ENCODE data around the gene POLR2A. TPM values are rescaled to one million over a fixed set of nuclear protein-coding genes. Genes with fewer than 3 reads are reported as not detected.

The POLR2A gene
- total and polyA plus RNA-seq, 4 donors, result 13.4 to 116 (median 60.8) TPM

DNA sequence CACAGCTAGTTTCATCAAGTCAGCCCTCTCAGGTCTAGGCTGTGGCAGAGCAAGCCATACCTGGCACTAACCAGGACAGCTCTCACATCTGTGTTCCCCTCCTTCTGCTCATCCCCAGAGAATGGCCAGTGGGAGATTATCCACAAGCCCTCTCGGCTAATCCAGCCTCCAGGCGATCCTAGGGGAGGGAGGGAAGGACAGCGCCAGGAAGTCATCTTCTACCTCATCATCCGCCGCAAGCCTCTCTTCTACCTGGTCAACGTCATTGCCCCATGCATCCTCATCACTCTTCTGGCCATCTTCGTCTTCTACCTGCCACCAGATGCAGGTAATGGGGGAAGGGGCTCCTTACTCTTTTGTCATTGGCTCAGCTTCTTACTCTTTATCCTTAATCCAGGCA is 35.7 kb upstream of the POLR2A start:
- Histone ChIP-seq H3K36me3 (ENCODE audit: control insufficient read depth in 1 of 2, insufficient read depth in 2 of 2, low read length in 1 of 2) (no peaks in the 10 kb centered on the region), H3K4me3 (ENCODE audit: low read length in 2 of 2) (no peak overlapping the region), H3K4me1 (ENCODE audit: control insufficient read depth in 1 of 2, insufficient read depth in 2 of 2, low read length in 2 of 2) (no peaks in the 10 kb centered on the region), H3K9me3 (ENCODE audit: control insufficient read depth, low read length) (no peaks in the 10 kb centered on the region), H3K27ac (ENCODE audit: low read depth in 1 of 2, low read length in 2 of 2) (no peak overlapping the region), H3K27me3 (ENCODE audit: control insufficient read depth in 1 of 2, insufficient read depth in 2 of 2, low read length in 1 of 2) (no peaks in the 10 kb centered on the region)
- intact Hi-C loops (cut with DNase I), result no loop called here
- WGBS, 2 donors, result 91 to 93% methylated on average over 7 of the region's 7 CpGs
- DNase-seq (no peak), ATAC-seq (ENCODE audit: low FRiP score) (no peak)

DNA sequence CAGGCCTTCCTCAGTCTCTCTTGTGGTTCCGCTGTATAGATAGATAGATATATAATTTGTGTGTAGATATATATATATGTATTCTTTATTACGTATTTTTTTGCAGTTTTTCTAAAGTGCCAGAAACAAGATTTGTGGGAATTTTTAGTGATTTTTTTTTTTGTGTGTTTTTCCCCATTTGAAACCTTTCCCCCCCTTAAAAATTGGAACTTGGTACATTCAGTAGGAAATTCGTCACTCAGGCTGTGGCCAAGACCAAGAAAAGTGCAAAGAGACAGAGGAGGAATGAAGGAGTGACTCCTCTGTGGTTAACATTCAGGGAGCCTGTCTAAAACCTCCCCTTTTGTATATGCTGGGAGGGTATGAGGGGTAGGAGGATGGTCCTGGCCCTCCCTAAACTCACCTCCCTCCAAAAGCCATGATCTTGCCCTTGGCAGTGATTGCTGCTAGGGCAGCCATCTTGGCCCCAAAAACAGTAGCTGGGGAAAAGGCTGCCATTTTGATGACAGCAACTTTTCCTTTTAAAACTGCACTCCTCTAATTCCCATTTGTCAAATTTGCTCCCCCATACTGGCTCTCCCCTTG is 24.1 kb upstream of the POLR2A start:
- no peak overlapping the region for H3K27ac ChIP-seq (ENCODE audit: low read depth in 1 of 2, low read length in 2 of 2)
- DNase-seq (no peak), ATAC-seq (ENCODE audit: low FRiP score) (no peak)
- 61 to 65% methylated on average over 3 of the region's 3 CpGs for WGBS, 2 donors
- no peaks in the 10 kb centered on the region for H3K4me1 ChIP-seq (ENCODE audit: control insufficient read depth in 1 of 2, insufficient read depth in 2 of 2, low read length in 2 of 2)
- peaks cover 0 to 3% of the 10 kb centered on the region in 2 donors for H3K36me3 ChIP-seq (ENCODE audit: control insufficient read depth in 1 of 2, insufficient read depth in 2 of 2, low read length in 1 of 2)
- intact Hi-C loops (cut with DNase I), result no loop called here
- H3K4me3 ChIP-seq (ENCODE audit: low read length in 2 of 2), result no peak overlapping the region
- H3K27me3 ChIP-seq (ENCODE audit: control insufficient read depth in 1 of 2, insufficient read depth in 2 of 2, low read length in 1 of 2), result no peaks in the 10 kb centered on the region
- H3K9me3 ChIP-seq (ENCODE audit: control insufficient read depth, low read length), result no peaks in the 10 kb centered on the region

DNA sequence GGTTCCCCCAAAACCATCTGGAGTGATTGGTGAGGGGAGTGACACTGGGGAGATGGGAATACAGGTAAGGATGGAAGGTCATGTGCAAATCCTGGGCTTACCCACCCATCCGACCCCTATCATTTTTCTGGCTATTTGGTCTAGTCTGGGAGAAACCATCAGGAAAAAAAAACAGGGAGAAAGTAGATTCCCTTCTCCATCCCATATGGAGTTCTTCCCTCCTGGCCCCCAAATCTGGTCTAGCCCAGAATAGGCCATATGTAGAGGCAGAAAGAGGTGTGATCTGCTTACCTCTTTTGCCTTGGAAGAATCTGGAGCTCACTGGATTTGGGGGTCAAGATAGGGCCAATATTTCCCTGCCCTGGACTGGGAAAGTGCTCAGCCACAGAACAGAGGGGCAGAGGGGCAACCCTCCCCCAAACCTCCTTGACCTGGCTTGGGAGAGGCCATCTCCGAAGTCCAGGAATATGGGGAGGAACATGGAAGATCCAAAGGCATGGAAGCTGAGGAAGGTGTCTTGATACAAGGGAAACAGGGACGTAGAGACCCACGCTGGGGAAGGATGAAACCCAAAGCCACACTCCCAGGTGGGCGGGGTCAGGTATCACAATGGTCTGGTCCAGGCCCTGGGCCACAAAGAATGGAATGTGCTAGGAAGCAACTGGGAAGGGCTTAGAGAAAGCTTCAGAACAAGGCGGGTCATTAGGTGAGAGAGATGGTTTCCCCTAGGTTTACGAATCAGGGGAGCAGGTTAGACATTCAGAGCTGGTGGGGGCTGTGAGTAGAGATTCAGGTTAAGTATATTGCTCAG is 23.1 kb upstream of the POLR2A start:
- ATAC-seq (ENCODE audit: low FRiP score), result no peak
- Histone ChIP-seq H3K36me3 (ENCODE audit: control insufficient read depth in 1 of 2, insufficient read depth in 2 of 2, low read length in 1 of 2) (peaks cover 0 to 5% of the 10 kb centered on the region in 2 donors), H3K27me3 (ENCODE audit: control insufficient read depth in 1 of 2, insufficient read depth in 2 of 2, low read length in 1 of 2) (no peaks in the 10 kb centered on the region), H3K9me3 (ENCODE audit: control insufficient read depth, low read length) (no peaks in the 10 kb centered on the region), H3K27ac (ENCODE audit: low read depth in 1 of 2, low read length in 2 of 2) (no peak overlapping the region), H3K4me1 (ENCODE audit: control insufficient read depth in 1 of 2, insufficient read depth in 2 of 2, low read length in 2 of 2) (no peaks in the 10 kb centered on the region), H3K4me3 (ENCODE audit: low read length in 2 of 2) (no peak overlapping the region)
- WGBS, 2 donors, result 93% methylated on average over 7 of the region's 7 CpGs
- intact Hi-C loops (cut with DNase I), result no loop called here
- DNase-seq, result no peak

DNA sequence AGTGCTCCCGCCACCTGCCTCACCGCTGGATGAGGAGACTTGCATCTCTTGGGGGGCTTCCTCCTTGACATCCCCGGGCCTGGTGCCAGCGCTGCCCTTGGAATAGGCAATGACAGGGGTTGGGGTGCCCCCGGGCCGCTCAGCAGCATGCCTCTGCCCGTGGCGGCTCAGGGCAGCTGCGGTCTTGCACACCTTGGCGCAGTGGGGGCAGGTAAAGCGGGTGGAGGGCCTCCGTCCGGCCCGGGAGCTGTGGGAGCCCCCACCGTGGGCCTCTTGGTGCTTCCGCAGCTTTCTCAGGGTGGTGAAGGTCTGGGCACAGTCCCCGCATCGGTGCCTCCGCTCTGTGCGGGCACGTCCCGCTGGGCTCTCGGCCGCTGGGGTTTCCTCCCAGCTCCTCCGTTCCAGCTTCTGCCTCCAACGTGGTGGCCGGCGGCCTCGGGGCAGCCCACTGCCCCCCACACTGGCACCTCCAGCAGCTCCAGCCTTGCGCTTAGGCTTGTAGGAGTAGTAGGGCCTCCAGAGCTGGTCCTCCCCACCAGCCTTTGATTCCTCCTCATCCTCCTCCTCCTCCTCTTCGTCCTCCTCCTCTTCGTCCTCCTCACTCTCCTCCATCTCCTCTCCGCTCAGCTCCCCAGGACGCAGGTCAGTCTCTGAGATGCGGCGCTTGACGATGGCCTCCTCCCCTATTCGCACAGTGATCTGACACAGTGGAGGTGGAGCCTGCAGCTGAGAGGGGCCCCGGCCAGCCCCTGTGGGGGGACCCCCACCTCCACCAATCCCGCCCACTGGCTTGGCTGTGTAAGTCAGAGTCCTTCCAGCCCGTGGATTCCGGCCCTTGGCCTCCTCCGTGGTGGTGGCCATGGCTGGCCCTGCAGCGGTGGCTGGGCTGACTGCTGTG is 21.4 kb upstream of the POLR2A start:
- no peak for DNase-seq
- peaks cover 0 to 5% of the 10 kb centered on the region in 2 donors for H3K36me3 ChIP-seq (ENCODE audit: control insufficient read depth in 1 of 2, insufficient read depth in 2 of 2, low read length in 1 of 2)

DNA sequence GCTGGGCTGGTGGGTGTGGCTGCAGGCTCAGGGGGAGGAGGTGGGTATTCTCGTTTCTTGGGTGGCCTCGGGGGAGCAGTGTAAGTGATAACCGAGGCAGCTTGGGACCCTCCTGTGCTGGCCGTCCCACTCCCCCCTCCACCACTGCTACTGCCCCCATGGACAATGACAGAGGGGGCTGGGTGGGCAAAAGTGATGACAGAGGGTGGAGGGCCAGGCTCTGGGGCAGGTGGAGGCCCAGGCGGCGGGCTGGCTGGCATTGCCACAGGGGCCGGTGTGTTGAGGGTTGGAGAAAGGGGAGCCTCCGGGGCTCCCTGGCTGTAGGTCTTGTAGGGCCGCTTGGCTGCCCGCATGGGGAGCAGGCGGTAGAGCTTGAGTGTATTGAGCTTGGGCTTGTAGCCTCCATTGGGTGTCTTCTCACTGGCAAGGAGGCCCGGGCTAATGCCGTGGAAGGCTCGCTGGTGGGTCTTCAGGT is 20.8 kb upstream of the POLR2A start:
- Histone ChIP-seq H3K4me1 (ENCODE audit: control insufficient read depth in 1 of 2, insufficient read depth in 2 of 2, low read length in 2 of 2) (no peaks in the 10 kb centered on the region), H3K27me3 (ENCODE audit: control insufficient read depth in 1 of 2, insufficient read depth in 2 of 2, low read length in 1 of 2) (no peaks in the 10 kb centered on the region), H3K9me3 (ENCODE audit: control insufficient read depth, low read length) (no peaks in the 10 kb centered on the region), H3K27ac (ENCODE audit: low read depth in 1 of 2, low read length in 2 of 2) (no peak overlapping the region), H3K36me3 (ENCODE audit: control insufficient read depth in 1 of 2, insufficient read depth in 2 of 2, low read length in 1 of 2) (peaks cover 0 to 5% of the 10 kb centered on the region in 2 donors), H3K4me3 (ENCODE audit: low read length in 2 of 2) (no peak overlapping the region)
- 80 to 82% methylated on average over 14 of the region's 14 CpGs for WGBS, 2 donors
- DNase-seq (no peak), ATAC-seq (ENCODE audit: low FRiP score) (no peak)
- intact Hi-C loops (cut with DNase I), result no loop called here

More for the DNA sequence above, 21.4 kb upstream of the POLR2A start:
- WGBS, 2 donors, result 88 to 90% methylated on average over 42 to 44 of the region's 44 CpGs
- H3K27ac ChIP-seq (ENCODE audit: low read depth in 1 of 2, low read length in 2 of 2), result no peak overlapping the region
- H3K4me3 ChIP-seq (ENCODE audit: low read length in 2 of 2), result no peak overlapping the region
- intact Hi-C loops (cut with DNase I), result no loop called here
- no peaks in the 10 kb centered on the region for H3K27me3 ChIP-seq (ENCODE audit: control insufficient read depth in 1 of 2, insufficient read depth in 2 of 2, low read length in 1 of 2)
- no peaks in the 10 kb centered on the region for H3K4me1 ChIP-seq (ENCODE audit: control insufficient read depth in 1 of 2, insufficient read depth in 2 of 2, low read length in 2 of 2)
- no peaks in the 10 kb centered on the region for H3K9me3 ChIP-seq (ENCODE audit: control insufficient read depth, low read length)
- ATAC-seq (ENCODE audit: low FRiP score), result peak; percentile 39

DNA sequence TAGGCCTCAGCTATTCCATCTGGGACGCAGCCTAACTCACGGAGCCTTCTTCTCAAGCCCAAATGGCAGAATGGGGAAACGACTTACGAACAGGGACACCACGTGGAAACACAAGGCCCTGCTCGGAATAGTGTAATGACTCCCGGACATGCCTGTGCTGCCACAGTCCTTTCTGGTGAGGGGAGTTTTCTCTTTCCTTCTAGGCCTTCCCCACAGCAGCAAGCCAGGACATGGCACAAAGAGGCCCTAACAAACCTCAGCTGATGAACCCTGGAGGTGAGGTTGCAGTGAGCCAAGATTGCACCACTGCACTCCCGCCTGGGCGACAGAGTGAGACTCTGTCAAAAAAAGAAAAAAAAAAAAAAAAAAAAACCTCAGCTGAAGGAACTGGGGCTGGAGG is 20.1 kb upstream of the POLR2A start:
- no peaks in the 10 kb centered on the region for H3K9me3 ChIP-seq (ENCODE audit: control insufficient read depth, low read length)
- H3K36me3 ChIP-seq (ENCODE audit: control insufficient read depth in 1 of 2, insufficient read depth in 2 of 2, low read length in 1 of 2), result peaks cover 0 to 5% of the 10 kb centered on the region in 2 donors
- H3K27me3 ChIP-seq (ENCODE audit: control insufficient read depth in 1 of 2, insufficient read depth in 2 of 2, low read length in 1 of 2), result no peaks in the 10 kb centered on the region
- H3K4me1 ChIP-seq (ENCODE audit: control insufficient read depth in 1 of 2, insufficient read depth in 2 of 2, low read length in 2 of 2), result no peaks in the 10 kb centered on the region
- ATAC-seq (ENCODE audit: low FRiP score) (no peak), DNase-seq (no peak)
- WGBS, 2 donors, result 81 to 86% methylated on average over 9 of the region's 9 CpGs
- H3K4me3 ChIP-seq (ENCODE audit: low read length in 2 of 2), result no peak overlapping the region
- H3K27ac ChIP-seq (ENCODE audit: low read depth in 1 of 2, low read length in 2 of 2), result no peak overlapping the region
- intact Hi-C loops (cut with DNase I), result no loop called here

DNA sequence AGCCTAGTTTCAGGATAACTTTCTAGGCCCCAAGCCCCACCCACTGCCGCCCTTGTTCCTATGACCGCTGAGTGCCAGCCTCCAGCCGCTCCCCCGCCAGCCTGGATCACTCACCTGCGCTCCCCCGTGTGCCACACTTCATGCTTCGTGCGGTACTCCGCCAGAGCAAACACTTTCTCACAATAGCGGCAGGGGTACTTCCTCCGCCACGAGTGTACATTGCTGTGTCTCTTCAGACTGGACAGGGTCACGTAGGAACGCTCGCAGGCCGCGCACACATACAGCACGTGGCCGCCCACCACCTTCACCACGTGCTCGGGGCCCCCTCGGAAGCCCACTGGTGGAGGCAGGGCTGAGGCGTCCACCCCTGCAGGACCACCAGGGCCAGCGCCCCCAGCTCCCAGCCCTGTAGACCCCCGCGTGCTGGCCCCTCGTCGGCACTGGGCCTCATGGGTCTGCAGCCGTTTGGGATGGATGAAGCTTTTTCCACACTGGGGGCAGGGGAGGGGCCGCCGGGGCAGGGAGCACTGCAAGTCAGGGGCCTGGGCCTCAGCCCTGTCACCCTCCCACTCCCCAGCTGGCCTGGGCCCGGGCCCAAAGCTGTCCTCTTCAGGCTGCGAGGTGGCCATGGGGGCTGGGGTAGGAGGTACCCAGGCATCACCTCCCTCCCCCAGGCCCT is 18.4 kb upstream of the POLR2A start:
- peaks cover 0 to 5% of the 10 kb centered on the region in 2 donors for H3K36me3 ChIP-seq (ENCODE audit: control insufficient read depth in 1 of 2, insufficient read depth in 2 of 2, low read length in 1 of 2)
- intact Hi-C loops (cut with DNase I), result no loop called here
- ATAC-seq (ENCODE audit: low FRiP score) (no peak), DNase-seq (no peak)
- no peak overlapping the region for H3K27ac ChIP-seq (ENCODE audit: low read depth in 1 of 2, low read length in 2 of 2)
- H3K27me3 ChIP-seq (ENCODE audit: control insufficient read depth in 1 of 2, insufficient read depth in 2 of 2, low read length in 1 of 2), result no peaks in the 10 kb centered on the region
- H3K4me3 ChIP-seq (ENCODE audit: low read length in 2 of 2), result no peak overlapping the region
- WGBS, 2 donors, result 84 to 89% methylated on average over 33 of the region's 33 CpGs
- no peaks in the 10 kb centered on the region for H3K9me3 ChIP-seq (ENCODE audit: control insufficient read depth, low read length)
- H3K4me1 ChIP-seq (ENCODE audit: control insufficient read depth in 1 of 2, insufficient read depth in 2 of 2, low read length in 2 of 2), result no peaks in the 10 kb centered on the region

DNA sequence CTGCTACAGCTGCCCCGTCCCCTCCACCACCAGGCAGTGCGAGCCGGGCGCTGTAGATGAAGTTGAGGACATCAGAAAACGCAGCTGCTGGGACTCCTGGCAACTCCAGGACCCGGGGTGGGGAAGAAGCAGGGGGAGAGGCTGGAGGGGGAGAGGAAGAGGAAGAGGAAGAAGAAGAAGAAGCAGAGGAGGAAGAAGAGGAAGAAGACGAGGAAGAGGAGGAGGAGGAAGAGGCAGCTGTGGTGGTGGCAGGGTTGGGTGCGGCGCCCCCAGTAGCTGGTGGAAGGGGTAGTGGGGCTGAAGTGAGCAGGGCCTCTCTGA is 17.9 kb upstream of the POLR2A start:
- Histone ChIP-seq H3K36me3 (ENCODE audit: control insufficient read depth in 1 of 2, insufficient read depth in 2 of 2, low read length in 1 of 2) (peaks cover 0 to 5% of the 10 kb centered on the region in 2 donors), H3K27me3 (ENCODE audit: control insufficient read depth in 1 of 2, insufficient read depth in 2 of 2, low read length in 1 of 2) (no peaks in the 10 kb centered on the region), H3K4me3 (ENCODE audit: low read length in 2 of 2) (no peak overlapping the region), H3K9me3 (ENCODE audit: control insufficient read depth, low read length) (no peaks in the 10 kb centered on the region), H3K4me1 (ENCODE audit: control insufficient read depth in 1 of 2, insufficient read depth in 2 of 2, low read length in 2 of 2) (no peaks in the 10 kb centered on the region), H3K27ac (ENCODE audit: low read depth in 1 of 2, low read length in 2 of 2) (no peak overlapping the region)
- ATAC-seq (ENCODE audit: low FRiP score), result no peak
- intact Hi-C loops (cut with DNase I), result no loop called here
- DNase-seq, result no peak
- WGBS, 2 donors, result 83 to 86% methylated on average over 9 of the region's 9 CpGs

Measured in aorta (tissue), 5 donors.